Measurements from ENCODE around the gene MCRS1. TPM values are rescaled to one million over a fixed set of nuclear protein-coding genes. Genes with fewer than 3 reads are reported as not detected.

The MCRS1 gene
- polyA plus RNA-seq, 4 donors = 53.4 to 77.4 (median 63.1) TPM

DNA sequence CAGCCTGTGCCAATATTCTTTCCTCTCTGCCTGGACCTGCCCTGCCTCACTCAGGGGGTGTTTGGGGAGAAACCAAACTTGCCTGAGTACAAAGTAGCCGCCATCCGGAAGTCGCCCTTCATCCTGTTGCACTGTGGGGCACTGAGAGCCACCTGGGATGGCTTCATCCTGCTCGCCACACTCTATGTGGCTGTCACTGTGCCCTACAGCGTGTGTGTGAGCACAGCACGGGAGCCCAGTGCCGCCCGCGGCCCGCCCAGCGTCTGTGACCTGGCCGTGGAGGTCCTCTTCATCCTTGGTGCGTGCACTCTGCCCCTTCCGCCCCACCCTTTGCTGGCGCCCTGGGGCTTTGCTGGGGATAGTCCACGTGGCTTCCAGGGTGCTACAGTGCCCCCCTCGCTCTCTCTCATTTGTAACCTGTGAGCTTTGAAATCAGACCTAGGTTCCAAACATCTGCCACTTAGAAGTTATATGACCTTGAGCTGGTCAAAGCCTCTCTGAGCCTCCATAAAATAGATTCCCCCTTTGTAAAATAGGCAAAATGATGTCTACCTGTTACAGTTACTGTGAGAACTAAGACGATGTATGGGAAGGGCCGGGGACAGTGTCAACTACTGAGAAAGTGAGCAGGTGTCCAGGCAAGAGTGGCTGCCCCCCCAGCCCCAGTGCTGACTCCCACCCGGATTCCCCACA lies 24.6 kb downstream of the MCRS1 start:
- Histone ChIP-seq H3K27me3 (ENCODE audit: control insufficient read depth in 3 of 3, insufficient read depth in 3 of 3, low read length in 3 of 3) (peaks cover 7 to 72% (median 7%) of the 10 kb centered on the region in 3 donors), H3K27ac (ENCODE audit: low read depth in 1 of 3, low read length in 2 of 3) (no peak overlapping the region), H3K4me3 (ENCODE audit: low read depth in 1 of 3, low read length in 3 of 3) (no peak overlapping the region), H3K4me1 (ENCODE audit: control insufficient read depth in 3 of 3, insufficient read depth in 2 of 3, low read depth in 1 of 3, low read length in 2 of 3) (peaks cover 0 to 20% (median 0%) of the 10 kb centered on the region in 3 donors), H3K9me3 (ENCODE audit: control insufficient read depth in 2 of 2, insufficient read depth in 1 of 2, low read depth in 1 of 2, low read length in 1 of 2) (peaks cover 0 to 3% of the 10 kb centered on the region in 2 donors), H3K36me3 (ENCODE audit: control insufficient read depth in 3 of 3, insufficient read depth in 2 of 3, low read depth in 1 of 3, low read length in 3 of 3) (no peaks in the 10 kb centered on the region)
- WGBS, 3 donors = 28 to 55% (median 39%) methylated on average over 20 of the region's 20 CpGs
- no peak for DNase-seq
- FAIRE-seq = no peak

DNA sequence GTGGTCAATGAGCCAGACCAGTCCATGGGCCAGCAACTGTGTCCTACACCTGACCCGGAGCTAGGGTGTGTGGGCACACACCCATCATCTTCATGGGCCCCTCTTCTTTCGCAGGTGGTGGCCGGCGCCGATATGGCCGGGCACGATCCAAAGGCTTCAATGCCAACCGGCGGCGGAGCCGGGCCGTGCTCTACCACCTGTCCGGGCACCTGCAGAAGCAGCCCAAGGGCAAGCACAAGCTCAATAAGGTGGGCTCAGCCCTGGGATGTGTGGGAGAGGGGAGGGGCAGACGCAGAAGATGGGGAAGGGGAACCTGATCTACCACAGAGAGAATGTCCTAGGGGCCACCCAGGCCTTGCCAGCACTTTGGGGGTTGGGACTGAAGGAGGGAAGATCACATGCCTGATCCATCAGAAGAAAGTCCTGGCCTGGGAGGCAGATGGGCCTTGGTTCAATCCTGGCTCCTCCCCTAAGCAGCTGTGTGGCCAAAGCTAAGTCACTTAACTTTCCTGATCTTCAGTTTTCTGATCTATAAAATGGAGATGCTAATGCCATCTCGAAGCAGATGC lies 25.3 kb downstream of the MCRS1 start:
- 91 to 96% (median 94%) methylated on average over 15 of the region's 15 CpGs for WGBS, 3 donors
- peaks cover 6 to 75% (median 13%) of the 10 kb centered on the region in 3 donors for H3K27me3 ChIP-seq (ENCODE audit: control insufficient read depth in 3 of 3, insufficient read depth in 3 of 3, low read length in 3 of 3)

DNA sequence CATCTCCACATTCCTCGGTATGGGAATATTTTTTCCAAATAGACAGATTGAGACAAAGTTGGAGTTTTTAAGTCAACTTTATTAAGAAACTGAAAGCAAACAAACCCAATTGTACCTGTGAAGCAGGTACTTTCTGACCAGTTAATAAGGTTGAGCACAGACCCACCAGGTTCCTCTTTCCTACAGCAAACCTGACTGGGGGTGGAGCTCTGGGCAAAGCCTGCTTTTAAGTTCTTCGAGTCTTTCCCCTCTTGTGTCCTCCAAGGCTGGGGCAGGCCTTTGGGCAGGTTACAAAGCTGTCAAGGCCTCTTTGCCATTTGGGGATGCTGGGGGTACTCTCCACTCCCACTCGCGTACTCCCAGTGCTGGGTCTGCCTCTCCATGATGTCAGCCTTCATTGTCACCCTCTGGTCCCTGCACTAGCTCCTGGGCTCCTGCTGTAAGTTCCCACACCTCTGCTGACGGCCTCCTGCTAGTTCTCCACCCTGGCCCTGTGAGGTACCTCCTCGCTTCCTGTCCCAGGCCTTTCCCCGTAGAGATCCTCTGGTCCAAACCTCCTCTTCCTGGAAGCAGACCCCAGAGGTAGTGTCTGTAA lies 25.9 kb downstream of the MCRS1 start:
- FAIRE-seq (no peak), DNase-seq (no peak)
- no peak overlapping the region for H3K27ac ChIP-seq (ENCODE audit: low read depth in 1 of 3, low read length in 2 of 3)
- WGBS, 3 donors = 83 to 94% (median 89%) methylated on average over 7 of the region's 7 CpGs
- H3K27me3 ChIP-seq (ENCODE audit: control insufficient read depth in 3 of 3, insufficient read depth in 3 of 3, low read length in 3 of 3) = peaks cover 6 to 81% (median 13%) of the 10 kb centered on the region in 3 donors
- no peaks in the 10 kb centered on the region for H3K36me3 ChIP-seq (ENCODE audit: control insufficient read depth in 3 of 3, insufficient read depth in 2 of 3, low read depth in 1 of 3, low read length in 3 of 3)
- H3K9me3 ChIP-seq (ENCODE audit: control insufficient read depth in 2 of 2, insufficient read depth in 1 of 2, low read depth in 1 of 2, low read length in 1 of 2) = peaks cover 0 to 3% of the 10 kb centered on the region in 2 donors
- peaks cover 0 to 28% (median 0%) of the 10 kb centered on the region in 3 donors for H3K4me1 ChIP-seq (ENCODE audit: control insufficient read depth in 3 of 3, insufficient read depth in 2 of 3, low read depth in 1 of 3, low read length in 2 of 3)
- H3K4me3 ChIP-seq (ENCODE audit: low read depth in 1 of 3, low read length in 3 of 3) = no peak overlapping the region

More for the DNA sequence above, 25.3 kb downstream of the MCRS1 start:
- no peak for DNase-seq
- peaks cover 0 to 24% (median 0%) of the 10 kb centered on the region in 3 donors for H3K4me1 ChIP-seq (ENCODE audit: control insufficient read depth in 3 of 3, insufficient read depth in 2 of 3, low read depth in 1 of 3, low read length in 2 of 3)
- no peak overlapping the region for H3K27ac ChIP-seq (ENCODE audit: low read depth in 1 of 3, low read length in 2 of 3)
- no peak for FAIRE-seq
- peaks cover 0 to 3% of the 10 kb centered on the region in 2 donors for H3K9me3 ChIP-seq (ENCODE audit: control insufficient read depth in 2 of 2, insufficient read depth in 1 of 2, low read depth in 1 of 2, low read length in 1 of 2)
- H3K36me3 ChIP-seq (ENCODE audit: control insufficient read depth in 3 of 3, insufficient read depth in 2 of 3, low read depth in 1 of 3, low read length in 3 of 3) = no peaks in the 10 kb centered on the region
- H3K4me3 ChIP-seq (ENCODE audit: low read depth in 1 of 3, low read length in 3 of 3) = no peak overlapping the region

DNA sequence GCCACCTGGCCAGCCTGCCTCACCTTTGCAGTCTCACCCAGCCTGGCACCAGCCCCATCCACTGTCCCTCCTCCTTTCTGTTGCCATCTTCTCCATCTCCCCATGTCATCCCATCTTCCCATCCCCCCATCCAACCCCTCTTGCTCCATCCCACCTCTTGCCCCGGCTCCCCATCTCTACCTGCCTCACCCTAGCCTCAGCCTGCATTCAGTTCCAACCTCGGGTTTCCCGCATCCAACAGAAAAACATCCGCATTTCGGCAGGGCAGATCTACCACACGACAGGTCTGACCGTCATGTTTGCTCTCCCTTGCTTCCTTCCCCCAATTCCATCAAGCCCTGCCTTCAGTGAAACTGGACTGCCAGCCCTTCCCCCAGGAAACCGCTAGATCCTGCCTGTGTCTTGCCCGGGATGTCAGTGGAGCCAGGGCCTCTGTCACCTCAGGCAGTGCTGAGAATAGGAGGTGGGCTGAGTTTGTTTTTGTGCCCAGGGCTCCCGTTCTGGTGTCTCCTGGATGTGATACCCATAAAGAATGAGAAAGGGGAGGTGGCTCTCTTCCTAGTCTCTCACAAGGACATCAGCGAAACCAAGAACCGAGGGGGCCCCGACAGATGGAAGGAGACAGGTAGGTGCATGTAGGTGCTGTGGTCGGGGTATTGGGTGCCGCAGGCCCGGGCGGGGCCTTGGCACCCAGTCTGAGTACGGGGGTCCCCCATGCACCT lies 26.6 kb downstream of the MCRS1 start:
- H3K4me1 ChIP-seq (ENCODE audit: control insufficient read depth in 3 of 3, insufficient read depth in 2 of 3, low read depth in 1 of 3, low read length in 2 of 3) = peaks cover 0 to 28% (median 0%) of the 10 kb centered on the region in 3 donors
- H3K27ac ChIP-seq (ENCODE audit: low read depth in 1 of 3, low read length in 2 of 3) = no peak overlapping the region
- FAIRE-seq = no peak
- WGBS, 3 donors = 88 to 91% (median 90%) methylated on average over 17 to 18 of the region's 18 CpGs
- no peak overlapping the region for H3K4me3 ChIP-seq (ENCODE audit: low read depth in 1 of 3, low read length in 3 of 3)
- H3K27me3 ChIP-seq (ENCODE audit: control insufficient read depth in 3 of 3, insufficient read depth in 3 of 3, low read length in 3 of 3) = peaks cover 6 to 88% (median 13%) of the 10 kb centered on the region in 3 donors
- no peaks in the 10 kb centered on the region for H3K36me3 ChIP-seq (ENCODE audit: control insufficient read depth in 3 of 3, insufficient read depth in 2 of 3, low read depth in 1 of 3, low read length in 3 of 3)
- peaks cover 0 to 3% of the 10 kb centered on the region in 2 donors for H3K9me3 ChIP-seq (ENCODE audit: control insufficient read depth in 2 of 2, insufficient read depth in 1 of 2, low read depth in 1 of 2, low read length in 1 of 2)
- no peak for DNase-seq

DNA sequence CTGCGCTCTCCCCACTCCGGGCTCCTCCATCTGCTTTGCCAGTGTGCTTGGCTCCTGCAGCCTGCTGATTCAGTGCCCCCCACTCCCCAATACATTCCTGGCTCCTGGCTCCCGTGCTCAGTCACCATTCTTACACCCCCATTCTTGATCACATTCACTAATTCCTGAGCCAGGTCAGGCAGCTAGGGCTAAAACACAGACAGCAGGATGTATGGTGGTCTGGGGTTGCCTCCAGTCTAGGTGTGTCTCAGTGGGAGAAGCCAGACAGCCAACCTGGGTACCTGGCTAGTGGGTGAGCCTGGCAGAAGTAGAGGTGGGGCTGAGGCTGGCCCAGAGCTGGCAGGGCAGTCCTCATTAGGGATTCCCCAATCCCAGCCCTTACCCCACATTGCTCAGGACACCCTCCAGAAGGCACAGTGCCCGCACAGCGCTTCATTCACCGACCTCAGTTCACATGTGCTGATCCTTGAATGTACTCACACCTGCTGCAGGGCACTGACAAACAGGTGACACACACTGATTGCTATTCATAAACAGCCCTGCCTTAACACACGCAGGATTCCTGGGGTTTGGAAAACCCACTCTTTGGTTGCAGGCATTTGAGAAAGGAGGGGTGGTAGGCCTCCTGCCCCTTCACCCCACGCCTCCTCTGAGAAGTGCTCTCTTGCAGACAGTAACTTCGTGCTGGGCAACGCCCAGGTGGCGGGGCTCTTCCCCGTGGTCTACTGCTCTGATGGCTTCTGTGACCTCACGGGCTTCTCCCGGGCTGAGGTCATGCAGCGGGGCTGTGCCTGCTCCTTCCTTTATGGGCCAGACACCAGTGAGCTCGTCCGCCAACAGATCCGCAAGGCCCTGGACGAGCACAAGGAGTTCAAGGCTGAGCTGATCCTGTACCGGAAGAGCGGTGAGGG lies 27.5 kb downstream of the MCRS1 start:
- no peak overlapping the region for H3K27ac ChIP-seq (ENCODE audit: low read depth in 1 of 3, low read length in 2 of 3)
- FAIRE-seq = no peak
- H3K36me3 ChIP-seq (ENCODE audit: control insufficient read depth in 3 of 3, insufficient read depth in 2 of 3, low read depth in 1 of 3, low read length in 3 of 3) = no peaks in the 10 kb centered on the region
- peaks cover 0 to 3% of the 10 kb centered on the region in 2 donors for H3K9me3 ChIP-seq (ENCODE audit: control insufficient read depth in 2 of 2, insufficient read depth in 1 of 2, low read depth in 1 of 2, low read length in 1 of 2)
- H3K4me3 ChIP-seq (ENCODE audit: low read depth in 1 of 3, low read length in 3 of 3) = no peak overlapping the region
- peaks cover 0 to 28% (median 0%) of the 10 kb centered on the region in 3 donors for H3K4me1 ChIP-seq (ENCODE audit: control insufficient read depth in 3 of 3, insufficient read depth in 2 of 3, low read depth in 1 of 3, low read length in 2 of 3)
- H3K27me3 ChIP-seq (ENCODE audit: control insufficient read depth in 3 of 3, insufficient read depth in 3 of 3, low read length in 3 of 3) = peaks cover 9 to 87% (median 13%) of the 10 kb centered on the region in 3 donors
- peak in 1 of 2 donors; percentile 40 for DNase-seq
- WGBS, 3 donors = 40 to 68% (median 52%) methylated on average over 19 to 21 of the region's 21 CpGs

DNA sequence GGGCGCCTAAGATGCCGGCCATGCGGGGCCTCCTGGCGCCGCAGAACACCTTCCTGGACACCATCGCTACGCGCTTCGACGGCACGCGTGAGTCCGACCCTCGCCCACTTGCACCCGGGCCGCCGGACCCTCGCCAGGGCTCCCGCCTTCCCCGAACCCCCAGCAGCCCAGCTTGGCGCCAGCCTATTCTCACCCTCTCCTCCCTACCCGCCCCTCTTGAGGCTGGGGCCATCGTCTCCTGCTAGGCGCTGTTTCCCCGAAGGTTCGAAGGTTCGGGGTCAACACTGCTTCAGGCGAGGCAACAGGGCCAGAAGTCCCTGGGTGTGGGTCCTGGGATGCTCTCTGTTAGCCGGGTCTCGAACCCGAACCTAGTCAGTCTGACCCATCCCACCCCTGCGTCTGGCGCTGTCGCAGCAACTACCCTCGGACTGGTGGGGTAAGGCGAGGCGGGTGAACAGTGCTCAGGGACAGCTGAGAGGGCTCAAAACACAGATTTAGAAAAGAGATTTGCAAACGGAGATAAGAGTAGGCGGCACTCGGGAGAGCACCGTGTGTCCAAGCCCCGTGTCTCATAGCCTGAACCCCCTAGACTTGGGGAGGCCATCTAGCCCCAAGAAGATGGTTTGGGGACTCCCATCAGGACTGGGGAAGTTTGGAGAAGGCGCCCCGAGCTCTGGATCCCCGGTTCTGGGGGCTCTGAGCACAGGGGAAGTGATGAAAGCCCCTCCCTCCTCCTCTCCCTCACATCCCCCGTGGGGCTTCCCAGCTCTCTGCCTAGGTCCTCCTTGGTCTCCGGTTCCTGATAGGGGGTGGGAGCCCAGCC lies 28.3 kb downstream of the MCRS1 start:
- WGBS, 3 donors = 6 to 12% (median 11%) methylated on average over 37 to 47 of the region's 47 CpGs
- peak overlapping the region in 1 of 3 donors; percentile 75 for H3K4me3 ChIP-seq (ENCODE audit: low read depth in 1 of 3, low read length in 3 of 3)
- no peak for FAIRE-seq
- H3K27me3 ChIP-seq (ENCODE audit: control insufficient read depth in 3 of 3, insufficient read depth in 3 of 3, low read length in 3 of 3) = peaks cover 9 to 87% (median 13%) of the 10 kb centered on the region in 3 donors
- peaks cover 0 to 3% of the 10 kb centered on the region in 2 donors for H3K9me3 ChIP-seq (ENCODE audit: control insufficient read depth in 2 of 2, insufficient read depth in 1 of 2, low read depth in 1 of 2, low read length in 1 of 2)
- H3K27ac ChIP-seq (ENCODE audit: low read depth in 1 of 3, low read length in 2 of 3) = no peak overlapping the region
- no peaks in the 10 kb centered on the region for H3K36me3 ChIP-seq (ENCODE audit: control insufficient read depth in 3 of 3, insufficient read depth in 2 of 3, low read depth in 1 of 3, low read length in 3 of 3)
- peaks cover 0 to 28% (median 0%) of the 10 kb centered on the region in 3 donors for H3K4me1 ChIP-seq (ENCODE audit: control insufficient read depth in 3 of 3, insufficient read depth in 2 of 3, low read depth in 1 of 3, low read length in 2 of 3)
- no peak for DNase-seq

Data from small intestine (tissue), 7 donors.